GM23338 (cell line): ENCODE measurements around the gene CNOT6L.

Experiments used
- EZH2 ChIP-seq: fragments of 200-600 bp; sonication (generic); IDR thresholded peaks from one replicate; pipeline ENCODE4 v1.8.0; 2017; ENCODE audit warnings: antibody characterized with exemption, mild to moderate bottlenecking, low read depth; ENCODE audit not compliant: unreplicated experiment
- TF ChIP-seq, protein P1 (sequence below), 2 experiments: fragments of 200-600 bp in 1 of 2; sonication (generic) in 1 of 2; conservative IDR thresholded peaks; 2 replicates each; pipeline versions ENCODE4 v1.5.1 to v1.6.1; 2016 to 2017; ENCODE audit warnings: antibody characterized with exemption in 2 of 2, low read depth in 2 of 2, mild to moderate bottlenecking in 2 of 2, moderate library complexity in 1 of 2

DNA sequence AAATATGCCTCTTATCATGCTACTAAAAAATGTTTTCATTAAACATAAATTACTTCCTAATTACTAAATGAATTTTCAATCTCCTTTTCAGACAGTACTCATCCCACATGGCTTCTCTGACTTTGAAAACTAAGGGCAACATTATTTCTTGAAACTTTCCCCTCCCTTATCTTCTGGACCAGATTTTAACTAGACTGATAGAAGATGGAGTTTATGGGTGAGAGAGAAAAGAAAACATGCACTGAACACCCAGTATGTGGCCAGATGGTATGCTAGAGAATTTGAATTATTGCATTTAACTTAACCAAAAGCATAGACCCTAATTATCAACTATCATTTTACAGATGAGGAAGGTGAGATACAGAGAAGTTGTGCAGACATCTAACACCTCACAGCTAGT is 16.8 kb downstream of the CNOT6L start:
- TF ChIP-seq EZH2, result no peak
- TF ChIP-seq, protein P1, sequence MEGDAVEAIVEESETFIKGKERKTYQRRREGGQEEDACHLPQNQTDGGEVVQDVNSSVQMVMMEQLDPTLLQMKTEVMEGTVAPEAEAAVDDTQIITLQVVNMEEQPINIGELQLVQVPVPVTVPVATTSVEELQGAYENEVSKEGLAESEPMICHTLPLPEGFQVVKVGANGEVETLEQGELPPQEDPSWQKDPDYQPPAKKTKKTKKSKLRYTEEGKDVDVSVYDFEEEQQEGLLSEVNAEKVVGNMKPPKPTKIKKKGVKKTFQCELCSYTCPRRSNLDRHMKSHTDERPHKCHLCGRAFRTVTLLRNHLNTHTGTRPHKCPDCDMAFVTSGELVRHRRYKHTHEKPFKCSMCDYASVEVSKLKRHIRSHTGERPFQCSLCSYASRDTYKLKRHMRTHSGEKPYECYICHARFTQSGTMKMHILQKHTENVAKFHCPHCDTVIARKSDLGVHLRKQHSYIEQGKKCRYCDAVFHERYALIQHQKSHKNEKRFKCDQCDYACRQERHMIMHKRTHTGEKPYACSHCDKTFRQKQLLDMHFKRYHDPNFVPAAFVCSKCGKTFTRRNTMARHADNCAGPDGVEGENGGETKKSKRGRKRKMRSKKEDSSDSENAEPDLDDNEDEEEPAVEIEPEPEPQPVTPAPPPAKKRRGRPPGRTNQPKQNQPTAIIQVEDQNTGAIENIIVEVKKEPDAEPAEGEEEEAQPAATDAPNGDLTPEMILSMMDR (conservative IDR thresholded peaks at IDR 0.05; ENCODE audit: low read depth in 2 of 2), result no peak
